Tibial nerve (tissue), 4 donors: ENCODE results near the gene ATG5. TPM values are rescaled to one million over a fixed set of nuclear protein-coding genes. Genes with fewer than 3 reads are reported as not detected.

Experiments
- DNase-seq, 2 donors: peaks; one replicate each; pipeline ENCODE4 v3.0.0-alpha.2; 2019; ENCODE audit warnings: low spot score in 2 of 2
- H3K27ac ChIP-seq, 4 donors: fragments of 200-600 bp; sonication (generic) in 3 of 4; one replicate each; pipeline ENCODE4 v1.5.1; 2017 to 2019; ENCODE audit warnings: mild to moderate bottlenecking in 1 of 4
- H3K27me3 ChIP-seq, 2 donors: fragments of 200-600 bp; sonication (generic) in 1 of 2; one replicate each; pipeline versions ENCODE4 v1.5.1 to v1.6.0; 2017 to 2019
- H3K36me3 ChIP-seq, 3 donors: fragments of 200-600 bp; sonication (generic); one replicate each; pipeline ENCODE4 v1.5.1; 2018 to 2019
- H3K4me1 ChIP-seq, 4 donors: fragments of 200-600 bp; sonication (generic) in 3 of 4; one replicate each; pipeline ENCODE4 v1.5.1; 2017 to 2019
- H3K4me3 ChIP-seq, 4 donors: fragments of 200-600 bp; sonication (generic) in 3 of 4; one replicate each; pipeline ENCODE4 v1.5.1; 2017 to 2019; ENCODE audit warnings: mild to moderate bottlenecking in 1 of 4, moderate library complexity in 1 of 4
- H3K9me3 ChIP-seq, 4 donors: fragments of 200-600 bp; sonication (generic) in 3 of 4; one replicate each; pipeline ENCODE4 v1.5.1; 2017 to 2019
- EP300 ChIP-seq, 2 donors: sonication (generic); formaldehyde crosslinking; IDR thresholded peaks; one replicate each; pipeline ENCODE4 v1.6.1; 2017; ENCODE audit warnings: antibody characterized with exemption in 2 of 2, mild to moderate bottlenecking in 1 of 2
- POLR2A ChIP-seq, 2 donors: fragments of 450-650 bp; IDR thresholded peaks; one replicate each; pipeline ENCODE4 v1.6.1; 2017; ENCODE audit warnings: antibody characterized with exemption in 2 of 2, mild to moderate bottlenecking in 2 of 2, moderate library complexity in 2 of 2
- WGBS, 2 donors: methylation state at CpG; one replicate each; pipeline ENCODE4 v1.1.5; 2018; 5-methylcytosine and 5-hydroxymethylcytosine counted together
- total RNA-seq, 4 donors: library from RNA; depleted of rRNA; stranded (reverse); fragments of >200 nt; gene quantifications; one replicate each; pipeline ENCODE4 v1.1.0, GENCODE V29; 2016
- TF ChIP-seq, protein P1 (sequence below), 5 experiments: fragments of 200-600 bp in 3 of 5; fragments of 450-650 bp in 2 of 5; sonication (generic) in 3 of 5; IDR thresholded peaks; one replicate each; pipeline ENCODE4 v1.5.1; 2016 to 2019; ENCODE audit warnings: antibody characterized with exemption in 5 of 5, mild to moderate bottlenecking in 3 of 5, moderate library complexity in 2 of 5

ATG5 gene
- total RNA-seq, 4 donors from 2014 or later, result 25.5 to 39.1 (median 35.7) TPM

DNA sequence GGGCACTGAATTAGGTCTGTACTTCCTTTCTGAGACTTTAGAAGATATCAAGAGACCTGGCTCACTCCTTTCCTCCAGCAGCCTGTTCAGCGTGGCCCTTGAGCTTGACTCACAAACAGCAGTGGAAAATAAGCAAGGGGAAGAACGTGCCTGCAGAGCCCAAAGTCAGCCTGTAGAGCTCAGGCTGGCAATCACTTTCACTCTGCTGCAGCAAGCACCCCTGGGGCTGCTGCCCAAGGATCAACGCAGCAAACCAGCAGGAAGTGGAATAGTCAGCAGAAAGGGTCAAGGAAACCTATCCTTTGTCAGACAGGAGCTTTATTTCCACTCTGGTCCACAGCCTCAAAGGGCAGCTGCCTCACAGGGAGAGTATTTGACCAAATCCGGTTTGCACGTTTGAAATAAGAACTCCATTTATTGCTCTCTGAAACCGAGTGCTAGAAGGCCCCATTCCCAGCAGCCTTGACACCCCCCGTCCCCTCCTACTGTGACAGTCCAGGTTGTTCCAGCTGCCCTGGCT, 162.1 kb downstream of the ATG5 start:
- TF ChIP-seq EP300 (IDR thresholded peaks at IDR 0.05) (no peak), POLR2A (IDR thresholded peaks at IDR 0.05) (no peak)
- TF ChIP-seq, protein P1, sequence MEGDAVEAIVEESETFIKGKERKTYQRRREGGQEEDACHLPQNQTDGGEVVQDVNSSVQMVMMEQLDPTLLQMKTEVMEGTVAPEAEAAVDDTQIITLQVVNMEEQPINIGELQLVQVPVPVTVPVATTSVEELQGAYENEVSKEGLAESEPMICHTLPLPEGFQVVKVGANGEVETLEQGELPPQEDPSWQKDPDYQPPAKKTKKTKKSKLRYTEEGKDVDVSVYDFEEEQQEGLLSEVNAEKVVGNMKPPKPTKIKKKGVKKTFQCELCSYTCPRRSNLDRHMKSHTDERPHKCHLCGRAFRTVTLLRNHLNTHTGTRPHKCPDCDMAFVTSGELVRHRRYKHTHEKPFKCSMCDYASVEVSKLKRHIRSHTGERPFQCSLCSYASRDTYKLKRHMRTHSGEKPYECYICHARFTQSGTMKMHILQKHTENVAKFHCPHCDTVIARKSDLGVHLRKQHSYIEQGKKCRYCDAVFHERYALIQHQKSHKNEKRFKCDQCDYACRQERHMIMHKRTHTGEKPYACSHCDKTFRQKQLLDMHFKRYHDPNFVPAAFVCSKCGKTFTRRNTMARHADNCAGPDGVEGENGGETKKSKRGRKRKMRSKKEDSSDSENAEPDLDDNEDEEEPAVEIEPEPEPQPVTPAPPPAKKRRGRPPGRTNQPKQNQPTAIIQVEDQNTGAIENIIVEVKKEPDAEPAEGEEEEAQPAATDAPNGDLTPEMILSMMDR (IDR thresholded peaks at IDR 0.05), result no peak
- WGBS, 2 donors, result 37 to 39% methylated on average over 7 of the region's 7 CpGs
- Histone ChIP-seq H3K36me3 (no peaks in the 10 kb centered on the region), H3K27me3 (no peaks in the 10 kb centered on the region), H3K27ac (peak overlapping the region in 3 of 4 donors; percentile 41 to 82 (median 62)), H3K4me1 (peaks cover 0 to 10% (median 4%) of the 10 kb centered on the region in 4 donors), H3K4me3 (no peak overlapping the region), H3K9me3 (no peaks in the 10 kb centered on the region)
- DNase-seq, result no peak

DNA sequence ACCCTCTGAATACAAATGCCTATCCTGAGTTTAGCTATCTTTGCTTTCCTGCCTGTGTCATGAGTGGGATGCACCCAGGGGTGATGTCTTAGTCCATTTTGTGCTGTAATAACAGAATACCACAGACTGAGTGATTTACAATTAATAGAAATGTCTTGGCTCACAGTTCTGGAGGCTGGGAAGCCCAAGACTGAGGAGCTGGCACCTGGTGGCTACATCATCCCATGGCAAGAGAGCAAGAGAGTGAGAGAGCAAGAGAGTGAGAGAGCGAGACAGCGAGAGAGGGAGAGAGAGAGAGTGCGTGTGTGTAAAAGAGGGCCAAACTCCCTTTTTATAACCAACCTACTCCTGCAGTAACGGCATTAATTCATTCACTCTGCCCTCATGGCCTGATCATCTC, 162.6 kb downstream of the ATG5 start:
- Histone ChIP-seq H3K27me3 (no peaks in the 10 kb centered on the region), H3K9me3 (no peaks in the 10 kb centered on the region), H3K36me3 (no peaks in the 10 kb centered on the region), H3K27ac (peak overlapping the region in 3 of 4 donors; percentile 41 to 82 (median 62)), H3K4me1 (peaks cover 0 to 10% (median 4%) of the 10 kb centered on the region in 4 donors), H3K4me3 (no peak overlapping the region)
- TF ChIP-seq, protein P1 (IDR thresholded peaks at IDR 0.05), result no peak
- TF ChIP-seq POLR2A (IDR thresholded peaks at IDR 0.05) (no peak), EP300 (IDR thresholded peaks at IDR 0.05) (no peak)
- WGBS, 2 donors, result 85 to 88% methylated on average over 4 of the region's 4 CpGs
- no peak for DNase-seq

DNA sequence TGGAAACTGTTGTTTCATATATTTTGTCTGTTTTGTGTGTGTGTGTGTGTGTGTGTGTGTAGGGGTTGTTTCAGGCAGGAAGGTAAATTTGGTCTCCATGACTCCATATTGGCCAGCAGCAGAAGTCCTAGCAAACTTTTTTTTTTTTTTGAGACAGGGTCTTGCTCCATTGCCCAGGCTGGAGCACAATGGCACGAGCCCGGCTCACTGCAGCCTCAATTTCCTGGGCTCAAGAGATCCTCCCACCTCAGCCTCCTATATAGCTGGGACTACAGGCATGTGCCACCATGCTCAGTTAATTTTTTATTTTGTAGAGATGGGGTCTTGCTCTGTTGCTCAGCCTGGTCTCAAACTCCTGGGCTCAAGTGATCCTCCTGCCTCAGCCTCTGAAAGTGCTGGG, 163.7 kb downstream of the ATG5 start:
- no peak for DNase-seq
- H3K9me3 ChIP-seq, result no peaks in the 10 kb centered on the region
- WGBS, 2 donors, result 89 to 93% methylated on average over 2 of the region's 2 CpGs
- no peak overlapping the region for H3K4me3 ChIP-seq
- H3K36me3 ChIP-seq, result no peaks in the 10 kb centered on the region
- no peak overlapping the region for H3K27ac ChIP-seq
- TF ChIP-seq EP300 (IDR thresholded peaks at IDR 0.05), result no peak
- TF ChIP-seq, protein P1 (IDR thresholded peaks at IDR 0.05), result no peak
- TF ChIP-seq POLR2A (IDR thresholded peaks at IDR 0.05), result no peak
- H3K4me1 ChIP-seq, result peaks cover 0 to 11% (median 4%) of the 10 kb centered on the region in 4 donors
- no peaks in the 10 kb centered on the region for H3K27me3 ChIP-seq

DNA sequence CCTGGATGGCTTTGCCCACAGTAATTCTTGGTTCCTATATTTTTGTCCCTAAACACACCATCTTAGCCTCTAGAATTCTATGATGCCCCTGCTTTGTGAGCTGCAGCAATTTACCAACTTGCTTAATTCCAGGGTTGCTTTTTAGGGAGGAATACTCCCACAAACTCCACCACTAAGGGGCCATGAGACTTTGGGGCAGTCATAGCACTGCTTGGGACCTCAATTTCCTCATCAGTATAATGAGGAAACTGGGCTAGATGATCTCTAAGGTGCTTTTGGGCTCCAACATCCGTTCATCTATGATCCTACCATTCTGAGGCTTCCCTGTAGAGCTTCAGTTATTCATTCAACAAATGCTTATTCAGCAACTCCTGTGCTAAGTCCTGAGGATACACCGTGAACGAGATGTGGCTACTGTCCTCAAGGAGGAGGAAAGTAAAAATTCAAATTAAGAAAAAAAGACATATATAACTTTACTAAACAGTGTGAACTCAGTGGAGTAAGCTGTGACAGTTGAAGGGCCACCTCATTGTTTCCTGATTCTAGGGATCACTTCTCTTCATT, 164.2 kb downstream of the ATG5 start:
- Histone ChIP-seq H3K36me3 (no peaks in the 10 kb centered on the region), H3K4me3 (no peak overlapping the region), H3K9me3 (no peaks in the 10 kb centered on the region), H3K27ac (no peak overlapping the region), H3K27me3 (no peaks in the 10 kb centered on the region), H3K4me1 (peaks cover 0 to 15% (median 4%) of the 10 kb centered on the region in 4 donors)
- no peak for DNase-seq
- TF ChIP-seq POLR2A (IDR thresholded peaks at IDR 0.05), result no peak
- no peak for TF ChIP-seq EP300 (IDR thresholded peaks at IDR 0.05)
- TF ChIP-seq, protein P1 (IDR thresholded peaks at IDR 0.05), result no peak
- 91 to 94% methylated on average over 3 of the region's 3 CpGs for WGBS, 2 donors

DNA sequence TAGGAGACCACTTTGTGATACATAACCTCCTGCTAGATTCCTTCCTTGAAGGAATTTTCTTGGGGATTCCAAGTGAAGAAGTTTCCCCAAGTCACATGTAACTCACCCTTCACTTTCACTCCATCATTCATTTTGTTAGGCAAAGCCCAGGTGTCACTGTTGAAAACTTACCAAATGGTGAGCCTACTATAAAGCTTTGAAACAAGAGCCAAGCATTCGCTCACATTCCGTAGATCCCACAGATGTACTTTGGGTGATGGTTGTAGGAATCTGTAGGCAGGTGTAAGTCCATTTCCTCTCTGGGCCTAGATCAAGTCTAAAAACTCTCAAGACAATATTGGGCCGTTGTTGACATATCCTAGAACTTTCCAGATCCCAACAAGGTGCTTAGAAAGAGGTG, 165.4 kb downstream of the ATG5 start:
- H3K36me3 ChIP-seq, result no peaks in the 10 kb centered on the region
- no peaks in the 10 kb centered on the region for H3K27me3 ChIP-seq
- TF ChIP-seq EP300 (IDR thresholded peaks at IDR 0.05) (no peak), POLR2A (IDR thresholded peaks at IDR 0.05) (no peak)
- H3K4me3 ChIP-seq, result no peak overlapping the region
- H3K4me1 ChIP-seq, result peaks cover 0 to 15% (median 4%) of the 10 kb centered on the region in 4 donors
- WGBS, 2 donors, result 98 to 100% methylated on average over 3 of the region's 3 CpGs
- no peak for DNase-seq
- H3K27ac ChIP-seq, result no peak overlapping the region
- no peaks in the 10 kb centered on the region for H3K9me3 ChIP-seq
